ENCODE measurements around the gene NENF.

NENF gene

GRCh38 chr1:212431644-212432043 lies 1.1 kb upstream of the NENF start:
- H2BK12ac ChIP-seq (ENCODE audit: low read length in 2 of 2) = no peak overlapping the region
- no peak overlapping the region for H2BK5ac ChIP-seq (ENCODE audit: low read depth, low read length, poor library complexity, severe bottlenecking)
- H3K79me1 ChIP-seq (replicated peaks; ENCODE audit: low read length, poor library complexity, severe bottlenecking) = peaks cover 16% of the 10 kb centered on the region
- H3K4ac ChIP-seq (ENCODE audit: low read depth in 1 of 2, low read length in 2 of 2) = no peak overlapping the region
- H3K14ac ChIP-seq (ENCODE audit: low read length in 2 of 2) = no peak overlapping the region
- peaks cover 9% of the 10 kb centered on the region for H3K4me1 ChIP-seq (ENCODE audit: control insufficient read depth, insufficient read depth, low read depth, low read length)
- H4K8ac ChIP-seq (ENCODE audit: low read length) = no peak overlapping the region
- H2AK5ac ChIP-seq (ENCODE audit: low read length, severe bottlenecking) = no peak overlapping the region
- no peak overlapping the region for H3K27ac ChIP-seq (ENCODE audit: low read length, poor library complexity, severe bottlenecking)
- H3K4me3 ChIP-seq (ENCODE audit: insufficient read depth in 1 of 2, low read depth in 1 of 2, low read length in 2 of 2) = no peak overlapping the region
- H3K23ac ChIP-seq (ENCODE audit: low read length in 2 of 2) = no peak overlapping the region
- no peaks in the 10 kb centered on the region for H3K27me3 ChIP-seq (ENCODE audit: control insufficient read depth in 1 of 2, insufficient read depth in 1 of 2, low read length in 2 of 2)
- no peak overlapping the region for H2AFZ ChIP-seq (ENCODE audit: low read depth, low read length)
- 85% methylated on average over 7 of the region's 9 CpGs for WGBS
- H3K9me3 ChIP-seq (ENCODE audit: control insufficient read depth, low read length) = no peaks in the 10 kb centered on the region
- no peak overlapping the region for H4K91ac ChIP-seq (ENCODE audit: low read length)
- H2BK120ac ChIP-seq (ENCODE audit: low read depth, low read length) = no peak overlapping the region
- no peak overlapping the region for H3K18ac ChIP-seq (ENCODE audit: low read depth in 1 of 2, low read length in 2 of 2)
- H2BK15ac ChIP-seq (ENCODE audit: low read depth, poor library complexity, severe bottlenecking) = no peak overlapping the region
- DNase-seq = no peak
- no peak overlapping the region for H3K4me2 ChIP-seq (ENCODE audit: low read length, poor library complexity, severe bottlenecking)
- peak overlapping the region; percentile 98 for H3K9ac ChIP-seq (ENCODE audit: low read length)
- no peaks in the 10 kb centered on the region for H3K36me3 ChIP-seq (ENCODE audit: control insufficient read depth in 1 of 2, insufficient read depth in 2 of 2, low read depth in 1 of 2, low read length in 2 of 2)

- 17% methylated on average over 1 of the region's 5 CpGs for WGBS
- no peak for DNase-seq
- no peak overlapping the region for H2BK5ac ChIP-seq (ENCODE audit: low read depth, low read length, poor library complexity, severe bottlenecking)
Observed at GRCh38 chr1:212432272-212432660, 454 bp upstream of the NENF start.

GRCh38 chr1:212433577-212434462 lies 1.1 kb downstream of the NENF start:
- H2AK5ac ChIP-seq (ENCODE audit: low read length, severe bottlenecking) = no peak overlapping the region
- H3K79me1 ChIP-seq (replicated peaks; ENCODE audit: low read length, poor library complexity, severe bottlenecking) = peaks cover 23% of the 10 kb centered on the region
- no peak overlapping the region for H2BK15ac ChIP-seq (ENCODE audit: low read depth, poor library complexity, severe bottlenecking)
- no peaks in the 10 kb centered on the region for H3K36me3 ChIP-seq (ENCODE audit: control insufficient read depth in 1 of 2, insufficient read depth in 2 of 2, low read depth in 1 of 2, low read length in 2 of 2)
- no peak overlapping the region for H3K18ac ChIP-seq (ENCODE audit: low read depth in 1 of 2, low read length in 2 of 2)
- H4K8ac ChIP-seq (ENCODE audit: low read length) = no peak overlapping the region
- H4K91ac ChIP-seq (ENCODE audit: low read length) = no peak overlapping the region
- 84% methylated on average over 13 of the region's 17 CpGs for WGBS
- no peak overlapping the region for H3K14ac ChIP-seq (ENCODE audit: low read length in 2 of 2)
- no peak overlapping the region for H3K27ac ChIP-seq (ENCODE audit: low read length, poor library complexity, severe bottlenecking)
- H2BK5ac ChIP-seq (ENCODE audit: low read depth, low read length, poor library complexity, severe bottlenecking) = no peak overlapping the region
- peaks cover 9% of the 10 kb centered on the region for H3K4me1 ChIP-seq (ENCODE audit: control insufficient read depth, insufficient read depth, low read depth, low read length)
- no peak for DNase-seq
- H3K4me2 ChIP-seq (ENCODE audit: low read length, poor library complexity, severe bottlenecking) = peak overlapping the region; percentile 96
- peak overlapping the region; percentile 49 for H2BK120ac ChIP-seq (ENCODE audit: low read depth, low read length)
- H3K9ac ChIP-seq (ENCODE audit: low read length) = peak overlapping the region; percentile 98
- H3K27me3 ChIP-seq (ENCODE audit: control insufficient read depth in 1 of 2, insufficient read depth in 1 of 2, low read length in 2 of 2) = no peaks in the 10 kb centered on the region
- peak overlapping the region; percentile 83 to 86 for H3K4me3 ChIP-seq (ENCODE audit: insufficient read depth in 1 of 2, low read depth in 1 of 2, low read length in 2 of 2)
- no peak overlapping the region for H2BK12ac ChIP-seq (ENCODE audit: low read length in 2 of 2)
- no peak overlapping the region for H3K4ac ChIP-seq (ENCODE audit: low read depth in 1 of 2, low read length in 2 of 2)
- peak overlapping the region; percentile 15 for H2AFZ ChIP-seq (ENCODE audit: low read depth, low read length)
- no peaks in the 10 kb centered on the region for H3K9me3 ChIP-seq (ENCODE audit: control insufficient read depth, low read length)
- peak overlapping the region in 1 of 2 experiments; percentile 76 for H3K23ac ChIP-seq (ENCODE audit: low read length in 2 of 2)

More at GRCh38 chr1:212432272-212432660, 454 bp upstream of the NENF start:
- no peak overlapping the region for H2BK12ac ChIP-seq (ENCODE audit: low read length in 2 of 2)
- H3K9ac ChIP-seq (ENCODE audit: low read length) = peak overlapping the region; percentile 98
- no peaks in the 10 kb centered on the region for H3K9me3 ChIP-seq (ENCODE audit: control insufficient read depth, low read length)
- no peak overlapping the region for H3K18ac ChIP-seq (ENCODE audit: low read depth in 1 of 2, low read length in 2 of 2)
- H3K4me2 ChIP-seq (ENCODE audit: low read length, poor library complexity, severe bottlenecking) = peak overlapping the region; percentile 96
- peak overlapping the region in 1 of 2 experiments; percentile 83 for H3K4me3 ChIP-seq (ENCODE audit: insufficient read depth in 1 of 2, low read depth in 1 of 2, low read length in 2 of 2)
- H3K14ac ChIP-seq (ENCODE audit: low read length in 2 of 2) = no peak overlapping the region
- H3K23ac ChIP-seq (ENCODE audit: low read length in 2 of 2) = no peak overlapping the region
- no peak overlapping the region for H2BK15ac ChIP-seq (ENCODE audit: low read depth, poor library complexity, severe bottlenecking)
- H3K36me3 ChIP-seq (ENCODE audit: control insufficient read depth in 1 of 2, insufficient read depth in 2 of 2, low read depth in 1 of 2, low read length in 2 of 2) = no peaks in the 10 kb centered on the region
- peaks cover 18% of the 10 kb centered on the region for H3K79me1 ChIP-seq (replicated peaks; ENCODE audit: low read length, poor library complexity, severe bottlenecking)
- no peak overlapping the region for H2BK120ac ChIP-seq (ENCODE audit: low read depth, low read length)
- no peak overlapping the region for H2AFZ ChIP-seq (ENCODE audit: low read depth, low read length)
- H4K91ac ChIP-seq (ENCODE audit: low read length) = no peak overlapping the region
- H3K4ac ChIP-seq (ENCODE audit: low read depth in 1 of 2, low read length in 2 of 2) = no peak overlapping the region
- peaks cover 9% of the 10 kb centered on the region for H3K4me1 ChIP-seq (ENCODE audit: control insufficient read depth, insufficient read depth, low read depth, low read length)
- H4K8ac ChIP-seq (ENCODE audit: low read length) = peak overlapping the region; percentile 53
- H3K27me3 ChIP-seq (ENCODE audit: control insufficient read depth in 1 of 2, insufficient read depth in 1 of 2, low read length in 2 of 2) = no peaks in the 10 kb centered on the region
- no peak overlapping the region for H3K27ac ChIP-seq (ENCODE audit: low read length, poor library complexity, severe bottlenecking)
- H2AK5ac ChIP-seq (ENCODE audit: low read length, severe bottlenecking) = no peak overlapping the region

- Histone ChIP-seq H3K4me1 (ENCODE audit: control insufficient read depth, insufficient read depth, low read depth, low read length) (peaks cover 9% of the 10 kb centered on the region), H3K79me1 (replicated peaks; ENCODE audit: low read length, poor library complexity, severe bottlenecking) (peaks cover 25% of the 10 kb centered on the region), H2AFZ (ENCODE audit: low read depth, low read length) (no peak overlapping the region), H4K91ac (ENCODE audit: low read length) (no peak overlapping the region), H3K4me2 (ENCODE audit: low read length, poor library complexity, severe bottlenecking) (no peak overlapping the region), H3K4ac (ENCODE audit: low read depth in 1 of 2, low read length in 2 of 2) (no peak overlapping the region), H3K14ac (ENCODE audit: low read length in 2 of 2) (no peak overlapping the region), H3K27ac (ENCODE audit: low read length, poor library complexity, severe bottlenecking) (no peak overlapping the region), H2BK120ac (ENCODE audit: low read depth, low read length) (no peak overlapping the region), H3K18ac (ENCODE audit: low read depth in 1 of 2, low read length in 2 of 2) (no peak overlapping the region), H3K36me3 (ENCODE audit: control insufficient read depth in 1 of 2, insufficient read depth in 2 of 2, low read depth in 1 of 2, low read length in 2 of 2) (no peaks in the 10 kb centered on the region), H2BK12ac (ENCODE audit: low read length in 2 of 2) (no peak overlapping the region), H3K27me3 (ENCODE audit: control insufficient read depth in 1 of 2, insufficient read depth in 1 of 2, low read length in 2 of 2) (no peaks in the 10 kb centered on the region), H3K23ac (ENCODE audit: low read length in 2 of 2) (no peak overlapping the region), H3K4me3 (ENCODE audit: insufficient read depth in 1 of 2, low read depth in 1 of 2, low read length in 2 of 2) (no peak overlapping the region), H2AK5ac (ENCODE audit: low read length, severe bottlenecking) (no peak overlapping the region), H2BK15ac (ENCODE audit: low read depth, poor library complexity, severe bottlenecking) (no peak overlapping the region), H3K9me3 (ENCODE audit: control insufficient read depth, low read length) (no peaks in the 10 kb centered on the region), H2BK5ac (ENCODE audit: low read depth, low read length, poor library complexity, severe bottlenecking) (no peak overlapping the region), H3K9ac (ENCODE audit: low read length) (no peak overlapping the region), H4K8ac (ENCODE audit: low read length) (no peak overlapping the region)
- 98% methylated on average over 3 of the region's 4 CpGs for WGBS
- DNase-seq = no peak
Observed at GRCh38 chr1:212434992-212435391, 2.3 kb downstream of the NENF start.

Measured in mesenchymal stem cell (in vitro differentiated cells and primary cell).